T-cell (primary cell): ENCODE results near the gene HSF5. TPM values are rescaled to one million over a fixed set of nuclear protein-coding genes. Genes with fewer than 3 reads are reported as not detected.
A peak's percentile ranks its signal among the peaks of the same experiment; 100 is the strongest.

Experiments
- ATAC-seq, 4 experiments: fragments of 200-7000 bp in 3 of 4; fragments of 150-1000 bp in 1 of 4; cut with Tn5 transposase; replicated peaks in 1 of 4; 1 replicate in 3 of 4; 2 replicates in 1 of 4; pipeline ENCODE4 v1.10.0; 2021; ENCODE audit warnings: moderate library complexity in 3 of 4, mild to moderate bottlenecking in 2 of 4, moderate number of reproducible peaks in 1 of 4
- CTCF ChIA-PET, 2 donors: fragments of 300-600 bp; sonication (Branson Sonifier 250); formaldehyde crosslinking; loops; one replicate each; lab custom pipeline; 2022; ENCODE audit warnings: antibody characterized with exemption in 2 of 2; lab: Charles Lee
- POLR2A ChIA-PET, 2 donors: fragments of 300-600 bp; sonication (Branson Sonifier 250); formaldehyde crosslinking; loops; one replicate each; lab custom pipeline; 2022; ENCODE audit warnings: antibody characterized with exemption in 2 of 2; lab: Charles Lee
- DNase-seq, 35 experiments: peaks; one replicate each; pipeline versions ENCODE4 v3.0.0 to v3.0.0-alpha.2; 2013 to 2023
- H3K27ac ChIP-seq: one replicate; pipeline ENCODE4 v1.5.1; 2013; ENCODE audit warnings: low read length
- H3K27me3 ChIP-seq, 2 experiments: replicated peaks in 1 of 2; 1 replicate in 1 of 2; 2 replicates in 1 of 2; pipeline versions ENCODE4 v1.6.1 to v1.7.0; 2013; ENCODE audit warnings: low read length in 1 of 2, mixed read lengths in 1 of 2; ENCODE audit not compliant: control insufficient read depth in 2 of 2, insufficient read depth in 2 of 2; ENCODE audit errors: extremely low read depth in 1 of 2
- H3K36me3 ChIP-seq, 2 donors: 1 replicate in 1 of 2; 2 replicates in 1 of 2; pipeline versions ENCODE4 v1.6.1 to v1.7.0; 2013; ENCODE audit warnings: low read length in 1 of 2; ENCODE audit not compliant: control insufficient read depth in 2 of 2, insufficient read depth in 1 of 2; ENCODE audit errors: extremely low read depth in 1 of 2
- H3K4me1 ChIP-seq, 2 experiments: 1 replicate in 1 of 2; 2 replicates in 1 of 2; pipeline versions ENCODE4 v1.6.1 to v1.7.0; 2013; ENCODE audit warnings: low read length in 2 of 2, mixed read lengths in 1 of 2; ENCODE audit not compliant: insufficient read depth in 2 of 2, control insufficient read depth in 1 of 2; ENCODE audit errors: extremely low read depth in 1 of 2
- H3K4me3 ChIP-seq, 2 donors: 1 replicate in 1 of 2; 2 replicates in 1 of 2; pipeline versions ENCODE4 v1.5.1 to v1.7.0; 2013; ENCODE audit warnings: mild to moderate bottlenecking in 2 of 2, low read length in 1 of 2, moderate library complexity in 1 of 2; ENCODE audit not compliant: control insufficient read depth in 1 of 2; ENCODE audit errors: extremely low read depth in 1 of 2
- H3K9me3 ChIP-seq: 2 replicates; pipeline ENCODE4 v1.7.0; 2013
- H3K27ac Mint-ChIP-seq, 2 donors: one replicate each; pipeline ENCODE4 v1.8.0; 2020 to 2021; ENCODE audit warnings: mild to moderate bottlenecking in 2 of 2, mixed read lengths in 2 of 2
- H3K27me3 Mint-ChIP-seq, 2 donors: one replicate each; pipeline ENCODE4 v1.8.0; 2021 to 2022; ENCODE audit warnings: mixed read lengths in 2 of 2
- H3K36me3 Mint-ChIP-seq: one replicate; pipeline ENCODE4 v1.8.0; 2021; ENCODE audit warnings: mixed read lengths
- H3K4me1 Mint-ChIP-seq, 3 donors: one replicate each; pipeline ENCODE4 v1.8.0; 2020 to 2022; ENCODE audit warnings: mixed read lengths in 3 of 3, mild to moderate bottlenecking in 1 of 3
- H3K4me3 Mint-ChIP-seq, 3 donors: one replicate each; pipeline ENCODE4 v1.8.0; 2020 to 2022; ENCODE audit warnings: mild to moderate bottlenecking in 3 of 3, mixed read lengths in 3 of 3, moderate library complexity in 3 of 3
- H3K9me3 Mint-ChIP-seq, 3 donors: one replicate each; pipeline ENCODE4 v1.8.0; 2020 to 2022; ENCODE audit warnings: mixed read lengths in 3 of 3
- WGBS: methylation state at CpG from one replicate; pipeline ENCODE4 v1.1.5; 2013; ENCODE audit warnings: missing lambda C conversion rate; ENCODE audit not compliant: insufficient coverage; 5-methylcytosine and 5-hydroxymethylcytosine counted together
- total RNA-seq, 35 experiments: library from RNA in 6 of 35; stranded (reverse) in 6 of 35; fragments of 120-200 nt in 1 of 35; gene quantifications; one replicate each; pipeline versions ENCODE4 v1.2.1 to v1.2.4 and lab custom pipeline; 2013 to 2026

The HSF5 gene
- total RNA-seq, 5 donors from 2014 or later (not counting 1 experiment from before 2014, with no cell fraction given), result 1.7 to 2.8 (median 2.5) TPM

GRCh38 chr17:58530655-58531054 lies 42.4 kb upstream of the HSF5 start:
- Mint-ChIP-seq H3K9me3 (no peaks in the 10 kb centered on the region), H3K4me3 (peak overlapping the region; percentile 28 to 61 (median 54)), H3K4me1 (peaks cover 0 to 5% (median 3%) of the 10 kb centered on the region in 3 donors), H3K27me3 (peaks cover 28% of the 10 kb centered on the region in 2 donors), H3K27ac (no peak overlapping the region), H3K36me3 (no peaks in the 10 kb centered on the region)
- no peaks in the 10 kb centered on the region for H3K9me3 ChIP-seq
- H3K27ac ChIP-seq, result no peak overlapping the region
- H3K27me3 ChIP-seq, result peaks cover 0 to 59% of the 10 kb centered on the region in 2 experiments
- CTCF ChIA-PET, result interaction anchor here in 1 of 2 donors (0.6 kb wide), 1 partner anchor 394 kb away, joined by 3 read pairs; no protein-coding TSS in a partner anchor
- DNase-seq, result no peak
- H3K36me3 ChIP-seq, result no peaks in the 10 kb centered on the region
- H3K4me1 ChIP-seq, result peaks cover 0 to 16% of the 10 kb centered on the region in 2 experiments
- POLR2A ChIA-PET, result no interaction called here
- 40% methylated on average over 1 of the region's 2 CpGs for WGBS
- no peak for ATAC-seq
- H3K4me3 ChIP-seq, result no peak overlapping the region

GRCh38 chr17:58529275-58529674 lies 41.1 kb upstream of the HSF5 start:
- Histone ChIP-seq H3K4me3 (no peak overlapping the region), H3K36me3 (no peaks in the 10 kb centered on the region), H3K27me3 (peaks cover 0 to 54% of the 10 kb centered on the region in 2 experiments), H3K9me3 (no peaks in the 10 kb centered on the region), H3K4me1 (peaks cover 0 to 16% of the 10 kb centered on the region in 2 experiments), H3K27ac (no peak overlapping the region)
- no peak overlapping the region for H3K4me3 Mint-ChIP-seq
- 83% methylated on average over 1 of the region's 1 CpG for WGBS
- H3K4me1 Mint-ChIP-seq, result peaks cover 0 to 5% (median 3%) of the 10 kb centered on the region in 3 donors
- ChIA-PET POLR2A (no interaction called here), CTCF (interaction anchor here in 1 of 2 donors (0.5 kb wide), 1 partner anchor 10 kb away, joined by 3 read pairs; no protein-coding TSS in a partner anchor)
- H3K9me3 Mint-ChIP-seq, result no peaks in the 10 kb centered on the region
- no peak for DNase-seq
- H3K27me3 Mint-ChIP-seq, result peaks cover 16 to 22% of the 10 kb centered on the region in 2 donors
- H3K27ac Mint-ChIP-seq, result no peak overlapping the region
- ATAC-seq, result no peak
- H3K36me3 Mint-ChIP-seq, result no peaks in the 10 kb centered on the region

GRCh38 chr17:58528443-58528842 lies 40.2 kb upstream of the HSF5 start:
- no peaks in the 10 kb centered on the region for H3K9me3 ChIP-seq
- no peak overlapping the region for H3K27ac ChIP-seq
- peaks cover 0 to 5% (median 3%) of the 10 kb centered on the region in 3 donors for H3K4me1 Mint-ChIP-seq
- H3K27me3 Mint-ChIP-seq, result peaks cover 15 to 19% of the 10 kb centered on the region in 2 donors
- peaks cover 0 to 16% of the 10 kb centered on the region in 2 experiments for H3K4me1 ChIP-seq
- H3K36me3 ChIP-seq, result no peaks in the 10 kb centered on the region
- H3K4me3 Mint-ChIP-seq, result no peak overlapping the region
- DNase-seq, result no peak
- H3K36me3 Mint-ChIP-seq, result no peaks in the 10 kb centered on the region
- 60% methylated on average over 1 of the region's 3 CpGs for WGBS
- peaks cover 0 to 46% of the 10 kb centered on the region in 2 experiments for H3K27me3 ChIP-seq
- no peak overlapping the region for H3K27ac Mint-ChIP-seq
- no peaks in the 10 kb centered on the region for H3K9me3 Mint-ChIP-seq
- ChIA-PET CTCF (interaction anchor here in 1 of 2 donors (0.6 kb wide), 1 partner anchor 11 kb away, joined by 3 read pairs; no protein-coding TSS in a partner anchor), POLR2A (interaction anchor here in 1 of 2 donors (0.6 kb wide), 1 partner anchor 26 kb away, joined by 6 read pairs; no protein-coding TSS in a partner anchor)
- ATAC-seq, result no peak
- H3K4me3 ChIP-seq, result no peak overlapping the region

- Histone ChIP-seq H3K4me1 (peaks cover 0 to 16% of the 10 kb centered on the region in 2 experiments), H3K36me3 (no peaks in the 10 kb centered on the region), H3K4me3 (no peak overlapping the region), H3K27ac (no peak overlapping the region), H3K27me3 (peaks cover 0 to 43% of the 10 kb centered on the region in 2 experiments), H3K9me3 (no peaks in the 10 kb centered on the region)
- Mint-ChIP-seq H3K4me3 (no peak overlapping the region), H3K36me3 (no peaks in the 10 kb centered on the region), H3K4me1 (peaks cover 0 to 5% (median 3%) of the 10 kb centered on the region in 3 donors), H3K27me3 (peaks cover 10 to 18% of the 10 kb centered on the region in 2 donors), H3K9me3 (no peaks in the 10 kb centered on the region), H3K27ac (no peak overlapping the region)
- ATAC-seq (no peak), DNase-seq (no peak)
- ChIA-PET POLR2A (interaction anchor here in 1 of 2 donors (0.6 kb wide), 1 partner anchor 27 kb away, joined by 6 read pairs; no protein-coding TSS in a partner anchor), CTCF (interaction anchor here in 1 of 2 donors (0.7 kb wide), 1 partner anchor 11 kb away, joined by 3 read pairs; no protein-coding TSS in a partner anchor)
- WGBS, result 100% methylated on average over 1 of the region's 3 CpGs
These were observed 39.7 kb upstream of the HSF5 start for GRCh38 chr17:58527949-58528348.

- peaks cover 0 to 37% of the 10 kb centered on the region in 2 experiments for H3K27me3 ChIP-seq
- H3K4me1 ChIP-seq, result peaks cover 0 to 13% of the 10 kb centered on the region in 2 experiments
- Mint-ChIP-seq H3K9me3 (no peaks in the 10 kb centered on the region), H3K27ac (no peak overlapping the region), H3K27me3 (peaks cover 6 to 12% of the 10 kb centered on the region in 2 donors), H3K4me1 (peaks cover 0 to 2% (median 2%) of the 10 kb centered on the region in 3 donors), H3K36me3 (no peaks in the 10 kb centered on the region), H3K4me3 (no peak overlapping the region)
- CTCF ChIA-PET, result interaction anchor here in 1 of 2 donors (0.7 kb wide), 1 partner anchor 11 kb away, joined by 3 read pairs; no protein-coding TSS in a partner anchor
- H3K36me3 ChIP-seq, result no peaks in the 10 kb centered on the region
- POLR2A ChIA-PET, result no interaction called here
- H3K4me3 ChIP-seq, result no peak overlapping the region
- H3K27ac ChIP-seq, result no peak overlapping the region
- no peak for DNase-seq
- H3K9me3 ChIP-seq, result no peaks in the 10 kb centered on the region
- ATAC-seq, result no peak
- no CpG with 5 or more reads among the region's 2 CpGs for WGBS
These were observed 39.1 kb upstream of the HSF5 start for GRCh38 chr17:58527306-58527705.

GRCh38 chr17:58525239-58525638 lies 37.0 kb upstream of the HSF5 start:
- Histone ChIP-seq H3K4me1 (no peaks in the 10 kb centered on the region), H3K27ac (no peak overlapping the region), H3K9me3 (no peaks in the 10 kb centered on the region), H3K27me3 (peaks cover 0 to 19% of the 10 kb centered on the region in 2 experiments), H3K36me3 (no peaks in the 10 kb centered on the region), H3K4me3 (no peak overlapping the region)
- ATAC-seq, result no peak
- peaks cover 4 to 12% of the 10 kb centered on the region in 2 donors for H3K27me3 Mint-ChIP-seq
- no peak overlapping the region for H3K4me3 Mint-ChIP-seq
- ChIA-PET CTCF (no interaction called here), POLR2A (no interaction called here)
- no peaks in the 10 kb centered on the region for H3K9me3 Mint-ChIP-seq
- H3K36me3 Mint-ChIP-seq, result no peaks in the 10 kb centered on the region
- WGBS, result 58% methylated on average over 2 of the region's 3 CpGs
- no peak for DNase-seq
- H3K27ac Mint-ChIP-seq, result no peak overlapping the region
- no peaks in the 10 kb centered on the region for H3K4me1 Mint-ChIP-seq
